H1 (cell line): ENCODE results near the gene SCN2A. TPM values are rescaled to one million over a fixed set of nuclear protein-coding genes. Genes with fewer than 3 reads are reported as not detected.

Experiments used
- CTCF ChIA-PET: fragments of 300-600 bp; sonication (Branson Sonifier 250); formaldehyde crosslinking; loops from one replicate; lab custom pipeline; 2021; ENCODE audit not compliant: partially characterized antibody; lab: Charles Lee
- POLR2A ChIA-PET: fragments of 300-600 bp; sonication (Branson Sonifier 250); formaldehyde crosslinking; loops from one replicate; lab custom pipeline; 2021; ENCODE audit warnings: inconsistent platforms; ENCODE audit not compliant: partially characterized antibody; lab: Charles Lee
- DNase-seq, 2 experiments: peaks; one replicate each; pipeline versions ENCODE4 v3.0.0 to v3.0.0-alpha.2; 2010 to 2022; ENCODE audit warnings: low spot score in 2 of 2, low read depth in 1 of 2, mixed read lengths in 1 of 2
- FAIRE-seq: peaks from 2 replicates; lab custom pipeline; 2011; peaks lifted over from hg19 to GRCh38; lab: Jason Lieb, UNC
- H2AFZ ChIP-seq: 2 replicates; pipeline ENCODE4 v1.8.1; 2012; ENCODE audit warnings: low read length, inconsistent platforms
- H2AK5ac ChIP-seq: 2 replicates; pipeline ENCODE4 v1.6.1; 2013; ENCODE audit warnings: low read depth, low read length
- H2BK120ac ChIP-seq: replicated peaks from 2 replicates; pipeline ENCODE3; 2013; ENCODE audit warnings: low read depth, low read length, inconsistent platforms
- H2BK12ac ChIP-seq: 2 replicates; pipeline ENCODE4 v1.6.1; 2013; ENCODE audit warnings: low read depth, low read length
- H2BK15ac ChIP-seq: 2 replicates; pipeline ENCODE4 v1.6.1; 2013; ENCODE audit warnings: low read length
- H2BK20ac ChIP-seq: 2 replicates; pipeline ENCODE4 v1.6.1; 2013; ENCODE audit warnings: low read length
- H2BK5ac ChIP-seq: 2 replicates; pipeline ENCODE4 v1.6.1; 2013; ENCODE audit warnings: low read depth, low read length
- H3K14ac ChIP-seq: 2 replicates; pipeline ENCODE4 v1.6.1; 2013; ENCODE audit warnings: inconsistent platforms; ENCODE audit not compliant: insufficient read length
- H3K18ac ChIP-seq: 2 replicates; pipeline ENCODE4 v1.6.1; 2013; ENCODE audit warnings: low read length; ENCODE audit errors: extremely low read depth
- H3K23ac ChIP-seq: 2 replicates; pipeline ENCODE4 v1.6.1; 2013; ENCODE audit warnings: inconsistent platforms; ENCODE audit not compliant: insufficient read length
- H3K23me2 ChIP-seq: 2 replicates; pipeline ENCODE4 v1.6.1; 2013; ENCODE audit warnings: low read depth, low read length
- H3K27ac ChIP-seq: 2 replicates; pipeline ENCODE4 v1.6.1; 2011; ENCODE audit warnings: low read depth, low read length, inconsistent platforms
- H3K27me3 ChIP-seq, 4 experiments: replicated peaks in 1 of 4; 1 replicate in 1 of 4; 2 replicates in 3 of 4; pipeline versions ENCODE4 v1.6.1 to v1.8.1; 2011 to 2013; ENCODE audit warnings: low read length in 3 of 4, mild to moderate bottlenecking in 3 of 4, inconsistent platforms in 2 of 4, mixed read lengths in 2 of 4, moderate library complexity in 1 of 4; ENCODE audit not compliant: control insufficient read depth in 3 of 4, insufficient read depth in 3 of 4; ENCODE audit errors: extremely low read depth in 1 of 4
- H3K36me3 ChIP-seq, 4 experiments: 2 replicates each; pipeline versions ENCODE4 v1.6.1 to v1.8.1; 2011 to 2013; ENCODE audit warnings: mild to moderate bottlenecking in 4 of 4, low read length in 3 of 4, moderate library complexity in 2 of 4, control low read depth in 1 of 4, inconsistent platforms in 1 of 4; ENCODE audit not compliant: insufficient read depth in 4 of 4, control insufficient read depth in 2 of 4
- H3K4ac ChIP-seq: replicated peaks from 2 replicates; pipeline ENCODE3; 2013; ENCODE audit warnings: low read length, low read depth, mixed read lengths, inconsistent platforms; ENCODE audit not compliant: insufficient read length
- H3K4me1 ChIP-seq, 4 experiments: replicated peaks in 1 of 4; 1 replicate in 1 of 4; 2 replicates in 3 of 4; pipeline versions ENCODE4 v1.6.1 to v1.8.1; 2011 to 2013; ENCODE audit warnings: low read length in 3 of 4, inconsistent platforms in 2 of 4, mixed read lengths in 1 of 4; ENCODE audit not compliant: insufficient read depth in 4 of 4, control insufficient read depth in 3 of 4
- H3K4me2 ChIP-seq, 2 experiments: 2 replicates each; pipeline versions ENCODE4 v1.6.1 to v1.8.1; 2011 to 2013; ENCODE audit warnings: low read depth in 2 of 2, low read length in 2 of 2, control low read depth in 1 of 2, inconsistent platforms in 1 of 2, mild to moderate bottlenecking in 1 of 2; ENCODE audit not compliant: insufficient read depth in 1 of 2
- H3K4me3 ChIP-seq, 4 experiments: fragments of 200-600, 300-600 bp in 1 of 4; sonication (generic), shearing (Covaris generic), sonication (Bioruptor Twin) in 1 of 4; 2 replicates each; pipeline versions ENCODE4 v1.5.1 to v1.8.1; 2011 to 2016; ENCODE audit warnings: low read length in 4 of 4, low read depth in 3 of 4, control low read depth in 2 of 4, inconsistent platforms in 2 of 4, mild to moderate bottlenecking in 2 of 4, mixed read lengths in 1 of 4, moderate library complexity in 1 of 4; ENCODE audit not compliant: insufficient read depth in 2 of 4; ENCODE audit errors: extremely low read depth in 1 of 4
- H3K56ac ChIP-seq: replicated peaks from 2 replicates; pipeline ENCODE3; 2013; ENCODE audit warnings: low read depth, mild to moderate bottlenecking, mixed read lengths, low read length, inconsistent platforms; ENCODE audit not compliant: insufficient read length
- H3K79me1 ChIP-seq: 2 replicates; pipeline ENCODE4 v1.6.1; 2013; ENCODE audit warnings: low read depth, low read length, control low read depth
- H3K79me2 ChIP-seq, 2 experiments: 2 replicates each; pipeline versions ENCODE4 v1.6.1 to v1.8.1; 2012 to 2013; ENCODE audit warnings: low read length in 2 of 2, mild to moderate bottlenecking in 2 of 2, inconsistent platforms in 1 of 2; ENCODE audit not compliant: insufficient read depth in 2 of 2, control insufficient read depth in 1 of 2
- H3K9ac ChIP-seq, 4 experiments: replicated peaks in 1 of 4; 1 replicate in 1 of 4; 2 replicates in 3 of 4; pipeline versions ENCODE4 v1.6.1 to v1.8.1; 2011 to 2013; ENCODE audit warnings: low read depth in 3 of 4, low read length in 3 of 4, control low read depth in 2 of 4, mild to moderate bottlenecking in 2 of 4, moderate library complexity in 2 of 4, inconsistent platforms in 1 of 4; ENCODE audit errors: extremely low read depth in 1 of 4
- H3K9me3 ChIP-seq, 2 experiments: 2 replicates each; pipeline versions ENCODE4 v1.6.1 to v1.8.1; 2012 to 2013; ENCODE audit warnings: mild to moderate bottlenecking in 2 of 2, moderate library complexity in 2 of 2, control low read depth in 1 of 2, inconsistent platforms in 1 of 2, low read depth in 1 of 2, low read length in 1 of 2, mixed read lengths in 1 of 2; ENCODE audit not compliant: insufficient read depth in 2 of 2
- H4K20me1 ChIP-seq, 2 experiments: replicated peaks in 1 of 2; 2 replicates each; pipeline versions ENCODE3 to v1.8.1; 2011 to 2013; ENCODE audit warnings: inconsistent platforms in 2 of 2, low read length in 2 of 2, mild to moderate bottlenecking in 1 of 2; ENCODE audit not compliant: insufficient read depth in 2 of 2, control insufficient read depth in 1 of 2
- H4K5ac ChIP-seq: 2 replicates; pipeline ENCODE4 v1.6.1; 2013; ENCODE audit warnings: low read length, low read depth, mixed read lengths, inconsistent platforms; ENCODE audit not compliant: insufficient read length
- H4K8ac ChIP-seq: 2 replicates; pipeline ENCODE4 v1.8.0; 2013; ENCODE audit warnings: mild to moderate bottlenecking, moderate library complexity, low read length, inconsistent platforms; ENCODE audit not compliant: insufficient read depth; ENCODE audit errors: extremely low read depth
- H4K91ac ChIP-seq: replicated peaks from 2 replicates; pipeline ENCODE3; 2013; ENCODE audit warnings: low read length, mixed read lengths, inconsistent platforms; ENCODE audit not compliant: insufficient read length
- CBX8 ChIP-seq: fragments of 300-800, 300-1000 bp; sonication (generic); IDR thresholded peaks from 2 replicates; pipeline ENCODE4 v1.7.1; 2016; ENCODE audit warnings: low read depth, low read length, borderline replicate concordance
- CHD2 ChIP-seq: IDR thresholded peaks from 2 replicates; pipeline ENCODE4 v1.6.1; 2012; ENCODE audit warnings: low read length, improper control_type of control experiment
- GTF2F1 ChIP-seq: IDR thresholded peaks from 2 replicates; pipeline ENCODE4 v1.6.1; 2012; ENCODE audit warnings: low read depth, low read length, improper control_type of control experiment, borderline replicate concordance
- HDAC2 ChIP-seq, 2 experiments: fragments of 300-600 bp in 1 of 2; sonication (generic) in 1 of 2; IDR thresholded peaks; 2 replicates each; pipeline ENCODE4 v1.6.1; 2011 to 2012; ENCODE audit warnings: low read depth in 2 of 2, low read length in 2 of 2, mild to moderate bottlenecking in 2 of 2, moderate library complexity in 2 of 2, borderline replicate concordance in 1 of 2, inconsistent platforms in 1 of 2
- JUN ChIP-seq: IDR thresholded peaks from 2 replicates; pipeline ENCODE4 v1.6.1; 2011; ENCODE audit warnings: low read depth, mild to moderate bottlenecking, improper control_type of control experiment, low read length
- USF2 ChIP-seq: IDR thresholded peaks from 2 replicates; pipeline ENCODE4 v1.6.1; 2011; ENCODE audit warnings: low read length, improper control_type of control experiment
- WGBS, 2 experiments: shearing (Covaris generic) in 1 of 2; methylation state at CpG; one replicate each; pipeline versions ENCODE4 v1.1.6 to v1.1.7; 2013 to 2015; ENCODE audit warnings: low lambda C conversion rate in 2 of 2, mixed read lengths in 2 of 2, inconsistent platforms in 1 of 2, low coverage in 1 of 2, missing lambda C conversion rate in 1 of 2; ENCODE audit not compliant: insufficient replicate concordance in 2 of 2, insufficient coverage in 1 of 2, insufficient read length in 1 of 2; ENCODE audit errors: extremely low coverage in 1 of 2, missing lambda C conversion rate in 1 of 2; 5-methylcytosine and 5-hydroxymethylcytosine counted together
- polyA plus RNA-seq, 7 experiments: library from polyadenylated mRNA; depleted of rRNA in 3 of 7; stranded (reverse) in 5 of 7; unstranded in 2 of 7; fragments of >200 nt in 5 of 7; fragments of 200-250 nt in 2 of 7; gene quantifications; 1 replicate in 5 of 7; 2 replicates in 1 of 7; 4 replicates in 1 of 7; pipeline versions ENCODE4 v1.2.1 to v1.2.3, GENCODE V29; 2011 to 2013; ENCODE audit warnings: missing spikeins in 2 of 7, mixed read lengths in 2 of 7
- total RNA-seq: library from RNA; stranded (reverse); fragmentation: NEBNext Ultra II Directional; extraction: Animal tissue kit (Norgen Biotek cat#: 25700); gene quantifications from 2 replicates; pipeline ENCODE4 v1.2.1, GENCODE V29; 2021
- TF ChIP-seq, protein P1 (sequence below): IDR thresholded peaks from 2 replicates; pipeline ENCODE4 v1.6.1; 2011; ENCODE audit warnings: low read depth, mild to moderate bottlenecking, low read length; ENCODE audit not compliant: insufficient read depth

The SCN2A gene
- total and polyA plus RNA-seq, 2 of the 8 experiments (the other 6 are each of a cell fraction or from before 2014, with no cell fraction given) = 0.18 to 1.1 TPM

- no peak overlapping the region for H4K8ac ChIP-seq
- H2BK12ac ChIP-seq = no peak overlapping the region
- H2BK15ac ChIP-seq = no peak overlapping the region
- H2BK120ac ChIP-seq = no peak overlapping the region
- no peaks in the 10 kb centered on the region for H3K9me3 ChIP-seq
- no peak overlapping the region for H4K5ac ChIP-seq
- no peak overlapping the region for H3K14ac ChIP-seq
- no peak overlapping the region for H3K56ac ChIP-seq
- no peak overlapping the region for H4K91ac ChIP-seq
- no peaks in the 10 kb centered on the region for H3K27me3 ChIP-seq
- H3K18ac ChIP-seq = no peak overlapping the region
- CTCF ChIA-PET = interaction anchor here (0.6 kb wide), 1 partner anchor 382 kb away, joined by 3 read pairs; no protein-coding TSS in a partner anchor
- H3K23me2 ChIP-seq = no peaks in the 10 kb centered on the region
- no peak overlapping the region for H3K4ac ChIP-seq
- H3K79me1 ChIP-seq = no peaks in the 10 kb centered on the region
- no peaks in the 10 kb centered on the region for H3K36me3 ChIP-seq
- H3K4me2 ChIP-seq = no peak overlapping the region
- FAIRE-seq (no peak), DNase-seq (no peak)
- H3K27ac ChIP-seq = no peak overlapping the region
- no peak overlapping the region for H3K4me3 ChIP-seq
- 95% methylated on average over 2 of the region's 2 CpGs; no CpG with 5 or more reads in 1 of the 2 experiments for WGBS, 2 experiments
- no peak overlapping the region for H3K9ac ChIP-seq
- H3K79me2 ChIP-seq = no peaks in the 10 kb centered on the region
- TF ChIP-seq CBX8 (no peak), USF2 (no peak), HDAC2 (IDR thresholded peaks at IDR 0.05; ENCODE audit: borderline replicate concordance in 1 of 2, low read depth in 2 of 2, low read length in 2 of 2) (no peak), JUN (no peak), GTF2F1 (no peak), CHD2 (no peak)
- TF ChIP-seq, protein P1, sequence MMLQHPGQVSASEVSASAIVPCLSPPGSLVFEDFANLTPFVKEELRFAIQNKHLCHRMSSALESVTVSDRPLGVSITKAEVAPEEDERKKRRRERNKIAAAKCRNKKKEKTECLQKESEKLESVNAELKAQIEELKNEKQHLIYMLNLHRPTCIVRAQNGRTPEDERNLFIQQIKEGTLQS = no peak
- H4K20me1 ChIP-seq = no peaks in the 10 kb centered on the region
- POLR2A ChIA-PET = no interaction called here
- H2AFZ ChIP-seq = no peak overlapping the region
- no peak overlapping the region for H2BK20ac ChIP-seq
- no peaks in the 10 kb centered on the region for H3K4me1 ChIP-seq
- no peak overlapping the region for H2AK5ac ChIP-seq
- H3K23ac ChIP-seq = no peak overlapping the region
- no peak overlapping the region for H2BK5ac ChIP-seq
Measured at GRCh38 chr2:165349181-165349580, 110.0 kb downstream of the SCN2A start.
